Activated effector memory CD4-positive, alpha-beta T cell treated with Interleukin-2 at 50 U/mL for 16 hours (primary cell): ENCODE data around the gene RPS6KA5.
"Not testable (repeated sequence)": the region's sequence is repeated elsewhere in the genome, so short reads cannot be mapped to it uniquely, and the experiment has no call there.

Source experiments
- DNase-seq: peaks from one replicate; pipeline ENCODE4 v3.0.0-alpha.2; 2020

The RPS6KA5 gene

GRCh38 chr14:91063119-91063518 lies 2.7 kb upstream of the RPS6KA5 start:
- DNase-seq: no peak

- no peak for DNase-seq
Measured at GRCh38 chr14:91062600-91062999, 2.2 kb upstream of the RPS6KA5 start.

GRCh38 chr14:91061056-91061887 lies 831 bp upstream of the RPS6KA5 start:
- no peak for DNase-seq

- peak; percentile 58 for DNase-seq
Measured at GRCh38 chr14:91059576-91060350, 678 bp downstream of the RPS6KA5 start.

DNA sequence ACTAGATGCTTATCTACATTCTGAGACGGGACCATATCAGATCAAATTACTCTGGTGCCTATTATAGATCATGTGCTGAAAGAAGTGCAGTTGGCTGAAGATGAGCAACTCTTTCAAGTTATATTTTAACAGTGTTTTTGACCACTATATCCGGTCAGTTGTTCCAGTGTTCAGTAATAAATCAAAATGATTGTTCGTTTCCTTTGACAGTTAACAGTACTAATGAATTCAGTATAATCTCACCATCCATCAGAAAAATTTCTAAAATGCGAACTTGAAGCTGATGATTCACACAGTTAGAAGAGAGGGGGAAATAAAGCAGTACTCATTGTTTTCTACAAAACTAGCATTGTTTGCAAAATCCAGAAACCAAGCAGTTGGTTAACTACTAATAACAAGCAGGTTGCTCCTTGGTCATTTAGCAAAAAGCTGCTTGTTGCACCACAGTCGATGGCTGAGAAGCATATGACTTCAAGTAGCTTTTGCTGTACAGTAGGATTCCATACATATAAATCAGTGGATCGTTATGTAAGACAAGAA lies 2.3 kb downstream of the RPS6KA5 start:
- no peak for DNase-seq

- no peak for DNase-seq
Measured at GRCh38 chr14:91056361-91056760, 4.1 kb downstream of the RPS6KA5 start.

DNA sequence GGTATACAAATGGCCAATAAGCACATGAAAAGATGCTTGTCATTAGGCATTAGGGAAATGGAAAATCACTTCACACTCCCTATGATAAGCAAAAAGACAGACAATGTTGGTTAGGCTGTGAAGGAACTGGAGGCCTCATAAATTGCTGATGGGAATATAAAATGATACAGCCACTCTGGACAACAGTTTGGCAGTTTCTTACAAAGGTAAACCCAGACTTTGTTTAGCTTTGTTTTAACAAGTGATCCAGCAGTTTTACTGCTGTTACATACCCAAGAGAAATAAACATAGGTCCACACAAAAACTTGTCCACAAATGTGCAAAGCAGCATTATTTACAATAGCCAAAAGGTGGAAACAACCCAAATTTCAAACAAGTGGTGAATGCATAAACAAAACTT lies 5.4 kb downstream of the RPS6KA5 start:
- no peak for DNase-seq

GRCh38 chr14:91048676-91049075 lies 11.8 kb downstream of the RPS6KA5 start:
- DNase-seq: no peak

GRCh38 chr14:91048265-91048664 lies 12.2 kb downstream of the RPS6KA5 start:
- DNase-seq: no peak

- no peak for DNase-seq
Measured at GRCh38 chr14:91047174-91047753, 13.2 kb downstream of the RPS6KA5 start.

- no peak for DNase-seq
Measured at GRCh38 chr14:91046488-91047072, 13.9 kb downstream of the RPS6KA5 start.

- DNase-seq: no peak
Measured at GRCh38 chr14:91041450-91041849, 19.0 kb downstream of the RPS6KA5 start.

- no peak for DNase-seq
Measured at GRCh38 chr14:91040545-91040944, 19.9 kb downstream of the RPS6KA5 start.

GRCh38 chr14:91038439-91038838 lies 22.0 kb downstream of the RPS6KA5 start:
- DNase-seq: no peak

- no peak for DNase-seq
Measured at GRCh38 chr14:91036741-91037469, 23.5 kb downstream of the RPS6KA5 start.

DNA sequence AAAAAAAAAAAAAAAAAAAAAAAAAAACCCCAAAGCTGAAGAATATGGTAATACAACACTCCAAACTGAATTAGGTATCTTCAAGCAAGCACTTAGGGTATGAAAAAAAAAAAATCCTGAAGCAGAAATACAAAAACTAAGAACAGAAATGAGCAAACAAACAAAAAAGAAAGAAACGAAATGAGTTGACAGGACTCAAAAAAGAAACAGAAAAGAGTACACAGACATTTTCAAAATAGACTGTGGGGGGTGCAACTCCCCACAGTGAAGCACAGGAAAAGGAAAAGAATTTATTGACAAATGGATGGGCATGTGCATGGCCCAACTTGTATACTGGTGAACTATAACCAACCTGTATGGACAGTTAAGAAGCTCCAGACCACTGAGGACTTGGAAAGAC lies 24.6 kb downstream of the RPS6KA5 start:
- DNase-seq: no peak

DNA sequence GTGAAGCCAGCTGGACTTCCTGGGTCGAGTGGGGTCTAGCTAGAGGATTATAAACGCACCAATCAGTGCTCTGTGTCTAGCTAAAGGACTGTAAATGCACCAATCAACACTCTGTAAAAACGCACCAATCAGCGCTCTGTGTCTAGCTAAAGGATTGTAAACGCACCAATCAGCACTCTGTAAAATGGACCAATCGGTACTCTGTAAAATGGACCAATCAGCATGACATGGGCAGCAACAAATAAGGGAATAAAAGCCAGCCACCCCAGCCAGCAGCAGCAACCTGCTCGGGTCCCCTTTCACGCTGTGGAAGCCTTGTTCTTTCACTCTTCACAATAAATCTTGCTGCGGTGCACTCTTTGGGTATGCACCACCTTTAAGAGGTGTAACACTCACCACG lies 26.1 kb downstream of the RPS6KA5 start:
- not testable (repeated sequence) for DNase-seq

- no peak for DNase-seq
Measured at GRCh38 chr14:91032248-91032647, 28.2 kb downstream of the RPS6KA5 start.

DNA sequence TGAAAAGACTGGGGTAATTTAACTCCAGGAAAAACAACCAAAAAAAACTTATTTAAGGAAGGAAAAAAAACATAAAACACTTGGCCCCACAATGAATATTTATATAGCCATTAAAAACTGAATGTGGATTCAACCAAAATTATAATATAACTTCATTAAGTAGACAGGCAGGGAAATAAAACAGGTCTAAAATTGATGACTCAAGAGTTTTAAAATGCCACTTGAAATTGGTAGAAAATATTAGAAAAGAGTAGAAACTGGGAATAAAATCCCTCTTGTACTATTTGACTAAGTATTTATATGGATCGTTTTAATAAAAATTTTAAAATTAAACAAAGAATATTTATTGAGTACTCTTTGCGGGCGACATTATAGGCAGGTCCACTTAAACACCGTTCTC lies 28.8 kb downstream of the RPS6KA5 start:
- no peak for DNase-seq

DNA sequence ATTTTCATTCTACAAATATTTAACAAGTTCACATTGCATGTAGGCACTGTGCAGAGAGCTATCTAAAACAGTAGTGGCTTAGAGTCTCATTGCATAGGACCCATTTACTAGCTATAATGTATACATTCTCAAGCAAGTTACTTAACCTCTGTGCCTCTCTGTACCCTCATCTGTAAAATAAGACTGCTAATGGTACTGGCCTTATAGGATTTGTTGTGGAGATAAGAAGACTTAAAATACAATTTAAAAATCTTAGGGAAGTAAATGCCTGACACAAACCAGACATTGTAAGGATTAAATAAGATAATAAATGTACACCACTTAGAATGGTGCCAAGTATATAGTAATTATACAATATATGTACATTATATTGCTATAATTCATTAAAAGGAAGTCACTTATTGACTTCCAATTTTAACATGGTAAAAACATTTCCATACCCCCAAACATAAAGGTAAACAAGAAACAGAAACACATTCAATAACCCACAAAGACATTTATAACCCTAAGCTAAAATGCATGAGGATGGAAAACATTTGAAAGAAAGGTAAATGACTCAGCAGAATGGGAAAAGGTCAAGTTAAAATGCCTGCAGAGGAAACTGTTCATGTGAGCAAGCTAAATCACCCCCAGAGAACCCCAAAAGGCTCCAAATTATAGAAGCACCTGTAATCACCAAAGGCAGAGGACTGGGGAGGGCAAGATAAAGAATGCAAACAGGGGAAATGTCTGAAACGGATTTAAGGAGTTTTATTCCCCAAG lies 30.8 kb downstream of the RPS6KA5 start:
- DNase-seq: no peak

GRCh38 chr14:91027561-91027960 lies 32.9 kb downstream of the RPS6KA5 start:
- no peak for DNase-seq

DNA sequence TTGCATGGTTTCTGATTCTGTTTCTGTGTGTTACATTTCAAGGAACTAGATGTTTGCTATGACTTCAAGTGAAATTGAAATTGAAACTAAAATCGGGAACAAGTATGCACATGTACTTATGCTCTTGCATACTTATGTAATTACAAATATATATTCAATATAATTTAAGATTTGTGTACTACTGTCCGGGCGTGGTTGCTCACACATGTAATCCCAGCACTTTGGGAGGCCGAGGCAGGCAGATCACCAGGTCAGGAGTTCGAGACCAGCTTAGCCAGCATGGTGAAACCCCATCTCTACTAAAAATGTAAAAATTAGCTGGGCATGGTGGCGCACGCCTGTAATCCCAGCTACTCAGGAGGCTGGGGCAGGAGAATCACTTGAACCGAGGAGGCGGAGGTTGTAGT lies 37.8 kb downstream of the RPS6KA5 start:
- peak; percentile 8 for DNase-seq
